HG03045 (cell line): ENCODE results near the gene ETFB.

Experiments used
- ATAC-seq: cut with Tn5 transposase; IDR thresholded peaks from one replicate; pipeline ENCODE4 v1.9.1; 2021; ENCODE audit warnings: mild to moderate bottlenecking, moderate library complexity; ENCODE audit not compliant: unreplicated experiment

ETFB gene

DNA sequence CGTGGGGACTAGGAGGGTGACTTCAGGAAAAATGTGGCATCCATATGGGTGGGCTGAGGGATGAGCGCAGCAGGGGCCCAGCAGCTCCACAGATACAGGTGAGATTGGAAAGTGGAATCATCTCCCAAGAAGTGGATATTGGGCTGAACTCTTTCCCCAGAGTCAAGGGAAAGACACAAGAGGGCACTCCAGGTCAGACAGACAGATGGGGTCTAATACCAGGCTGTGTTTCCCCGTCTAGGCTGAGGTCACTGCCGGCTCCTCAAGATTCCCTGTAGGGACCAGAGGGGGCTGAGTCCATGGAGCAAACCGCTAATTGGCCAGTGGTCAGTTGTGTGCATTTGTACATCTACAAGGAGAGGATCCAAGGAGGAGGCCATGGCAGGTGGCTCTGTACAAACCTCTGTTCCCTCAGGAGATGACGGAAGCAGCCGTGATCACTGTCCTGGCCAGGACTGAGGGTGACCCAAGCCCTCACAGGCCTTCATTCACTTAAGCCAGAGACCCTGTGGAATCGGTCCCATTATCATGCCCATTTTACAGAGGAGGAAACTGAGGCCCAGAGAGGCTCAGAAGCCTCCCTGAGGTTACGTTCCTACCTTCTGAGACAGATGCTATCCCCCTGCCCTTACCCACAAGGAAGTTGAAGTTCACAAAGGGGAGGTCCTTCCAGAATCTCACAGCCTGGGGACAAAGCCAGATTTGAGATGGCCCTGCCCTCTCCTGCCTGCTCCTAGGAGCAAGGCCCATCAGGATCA lies 69.7 kb downstream of the ETFB start:
- ATAC-seq, result no peak

DNA sequence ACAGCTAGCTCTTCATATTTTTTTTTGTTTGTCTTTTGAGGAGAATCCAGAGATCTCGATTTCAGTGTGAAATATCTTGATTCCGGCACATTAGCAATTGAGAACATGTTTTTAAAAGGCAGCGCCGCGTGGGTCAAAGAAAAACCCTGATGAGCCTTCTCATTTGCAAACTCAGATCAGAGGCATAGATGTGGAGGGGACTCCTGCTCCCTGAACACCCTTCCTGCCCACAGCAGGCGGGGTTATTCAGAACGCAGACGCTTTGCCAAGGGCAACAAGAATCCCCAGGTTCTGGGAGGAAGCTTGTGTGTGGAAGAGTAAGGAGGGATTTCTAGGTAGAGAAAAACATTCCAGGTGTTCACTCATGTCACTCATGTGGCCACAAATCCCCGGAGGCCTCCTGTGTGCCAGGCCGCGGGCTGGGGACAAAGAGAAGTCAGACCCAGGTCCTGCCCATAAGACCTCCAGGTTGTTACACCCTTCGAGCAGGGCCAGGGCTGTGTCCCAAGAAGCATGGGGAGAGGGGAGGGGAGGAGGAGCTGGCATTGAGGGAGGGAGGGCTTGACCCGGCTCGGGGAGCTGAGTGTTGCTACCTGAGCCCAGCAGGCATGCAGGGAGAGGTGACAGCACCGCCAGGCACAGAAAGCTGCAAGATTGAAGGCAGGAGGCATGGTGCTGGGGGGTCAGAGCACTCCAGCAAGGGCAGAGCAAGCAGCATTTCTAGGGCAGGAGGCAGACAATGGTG lies 70.6 kb downstream of the ETFB start:
- ATAC-seq, result no peak
